ENCODE results near the gene GAGE12E.
"Not testable (repeated sequence)": the region's sequence is repeated elsewhere in the genome, so short reads cannot be mapped to it uniquely, and the experiment has no call there.

GRCh38 chrX:49560542-49560941 is 9.5 kb downstream of the GAGE12E start, which contains the start of gene GAGE12F:
- TF ChIP-seq CTCF (IDR thresholded peaks at IDR 0.05; ENCODE audit: poor library complexity); EZH2phosphoT487 (IDR thresholded peaks at IDR 0.05; ENCODE audit: low read depth, severe bottlenecking, unreplicated experiment); EZH2 (IDR thresholded peaks at IDR 0.05; ENCODE audit: borderline replicate concordance): not testable (repeated sequence)

Data from hepatocyte (in vitro differentiated cells).